DMS79 (cell line): Measurements from ENCODE around the gene USP9X.
"Not testable (repeated sequence)": the region's sequence is repeated elsewhere in the genome, so short reads cannot be mapped to it uniquely, and the experiment has no call there.

ENCODE experiments used
- DNase-seq: peaks from one replicate; lab custom pipeline; 2025; lab: John Stamatoyannopoulos, UW

The USP9X gene

DNA sequence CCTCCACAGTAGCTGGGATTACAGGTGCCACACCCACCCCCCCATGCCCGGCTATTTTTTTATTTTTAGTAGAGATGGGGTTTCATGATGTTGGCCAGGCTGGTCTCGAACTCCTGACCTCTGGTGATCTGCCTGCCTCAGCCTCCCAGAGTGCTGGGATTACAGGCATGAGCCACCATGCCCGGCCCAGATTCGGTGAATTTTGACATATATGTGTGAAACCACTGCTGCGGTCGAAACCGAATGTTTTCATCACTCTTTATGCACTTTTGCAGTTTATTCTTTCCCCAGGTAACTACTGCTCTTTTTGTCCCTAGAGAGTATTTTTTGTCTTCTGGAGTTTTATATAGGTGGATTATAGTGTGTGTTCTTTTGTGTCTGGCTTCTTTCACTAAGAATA lies 101.7 kb downstream of the USP9X start:
- not testable (repeated sequence) for DNase-seq

DNA sequence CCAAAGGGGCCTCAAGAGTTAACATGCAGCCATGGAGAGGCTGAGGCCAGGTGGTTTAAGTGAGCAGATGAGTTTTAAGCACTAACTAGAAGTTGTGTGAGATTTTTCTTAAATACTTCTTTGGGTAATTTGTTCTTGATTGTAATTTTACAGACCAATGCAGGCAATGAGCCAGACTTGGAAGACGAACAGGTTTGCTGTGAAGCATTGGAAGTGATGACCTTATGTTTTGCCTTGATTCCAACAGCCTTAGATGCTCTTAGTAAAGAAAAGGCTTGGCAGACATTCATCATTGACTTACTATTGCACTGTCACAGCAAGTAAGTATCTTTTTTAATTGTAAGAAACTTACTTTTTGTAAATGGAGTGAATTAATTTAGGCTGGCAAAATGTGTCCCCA lies 103.9 kb downstream of the USP9X start:
- DNase-seq, result no peak

DNA sequence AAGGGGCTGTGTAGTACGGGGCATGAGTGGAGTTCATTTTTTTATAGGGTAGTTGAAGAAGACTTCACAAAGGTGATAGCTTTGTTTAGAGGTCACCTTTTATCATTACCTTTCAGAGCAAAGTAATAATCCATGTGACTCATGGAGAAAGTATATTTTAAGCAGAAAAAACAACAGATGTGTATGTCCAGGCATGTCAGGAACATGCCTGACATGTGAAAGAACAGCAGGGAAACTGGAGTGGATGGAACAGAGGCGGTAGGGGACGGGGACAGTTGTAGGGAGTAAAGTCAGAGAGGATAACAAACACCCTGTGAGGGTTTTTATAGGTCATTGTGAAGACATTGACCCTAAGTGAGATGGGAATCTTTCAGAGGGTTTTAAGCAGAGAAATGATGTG lies 107.6 kb downstream of the USP9X start:
- no peak for DNase-seq

DNA sequence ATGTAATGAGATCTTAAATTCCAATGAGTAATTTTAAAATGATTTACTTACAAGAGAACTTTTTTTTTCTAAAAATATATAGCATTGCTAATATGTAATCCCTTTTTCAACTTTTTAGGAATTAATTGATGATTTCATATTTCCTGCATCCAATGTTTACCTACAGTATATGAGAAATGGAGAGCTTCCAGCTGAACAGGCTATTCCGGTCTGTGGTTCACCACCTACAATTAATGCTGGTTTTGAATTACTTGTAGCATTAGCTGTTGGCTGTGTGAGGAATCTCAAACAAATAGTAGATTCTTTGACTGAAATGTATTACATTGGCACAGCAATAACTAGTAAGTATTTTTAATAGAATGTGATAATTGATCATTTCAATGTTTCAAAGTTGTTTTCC lies 113.2 kb downstream of the USP9X start:
- DNase-seq, result no peak

DNA sequence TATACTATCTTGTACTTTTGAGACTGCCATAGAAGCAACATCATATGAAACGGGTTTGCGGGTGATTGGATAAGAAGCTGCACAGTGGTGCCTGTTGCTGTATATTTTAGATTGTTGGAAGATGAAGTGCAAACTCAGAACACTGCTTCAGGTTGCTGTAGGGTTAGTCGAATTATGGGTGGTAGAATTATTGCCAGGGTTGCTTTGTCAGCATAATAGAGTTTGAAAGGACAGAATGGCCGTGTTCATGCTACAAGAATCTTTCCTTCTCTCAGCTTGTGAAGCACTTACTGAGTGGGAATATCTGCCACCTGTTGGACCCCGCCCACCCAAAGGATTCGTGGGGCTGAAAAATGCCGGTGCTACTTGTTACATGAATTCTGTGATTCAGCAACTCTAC lies 115.5 kb downstream of the USP9X start:
- DNase-seq, result no peak

DNA sequence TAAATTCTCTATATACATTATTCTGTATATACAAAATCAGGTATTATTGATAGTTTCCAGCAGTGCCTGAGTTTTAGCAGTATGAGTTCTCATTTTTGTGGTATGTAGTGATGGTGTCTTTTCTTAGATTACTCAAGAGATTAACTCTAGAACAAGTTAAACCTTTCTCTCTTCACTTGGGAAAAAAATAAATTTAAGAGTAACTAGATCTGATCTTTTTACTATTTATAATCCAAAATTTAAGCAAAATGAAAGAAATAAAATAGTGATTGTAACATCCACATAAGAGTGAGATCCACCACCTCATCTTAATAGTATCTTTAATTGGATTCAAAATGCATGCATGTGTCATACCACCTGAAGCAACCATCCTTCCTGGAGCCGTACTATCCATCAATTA lies 124.6 kb downstream of the USP9X start:
- no peak for DNase-seq

DNA sequence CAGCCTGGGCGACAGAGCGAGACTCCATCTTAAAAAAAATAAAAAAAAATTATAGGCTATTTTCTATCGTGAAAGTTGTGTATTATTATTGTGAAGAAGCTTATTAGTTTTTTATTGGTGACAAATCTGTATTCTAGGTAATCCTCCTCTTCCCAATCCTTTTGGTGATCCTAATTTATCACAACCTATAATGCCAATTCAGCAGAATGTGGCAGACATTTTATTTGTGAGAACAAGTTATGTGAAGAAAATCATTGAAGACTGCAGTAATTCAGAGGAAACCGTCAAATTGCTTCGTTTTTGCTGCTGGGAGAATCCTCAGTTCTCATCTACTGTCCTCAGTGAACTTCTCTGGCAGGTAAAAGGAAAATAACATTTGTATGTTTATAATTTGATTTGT lies 139.4 kb downstream of the USP9X start:
- DNase-seq, result no peak

DNA sequence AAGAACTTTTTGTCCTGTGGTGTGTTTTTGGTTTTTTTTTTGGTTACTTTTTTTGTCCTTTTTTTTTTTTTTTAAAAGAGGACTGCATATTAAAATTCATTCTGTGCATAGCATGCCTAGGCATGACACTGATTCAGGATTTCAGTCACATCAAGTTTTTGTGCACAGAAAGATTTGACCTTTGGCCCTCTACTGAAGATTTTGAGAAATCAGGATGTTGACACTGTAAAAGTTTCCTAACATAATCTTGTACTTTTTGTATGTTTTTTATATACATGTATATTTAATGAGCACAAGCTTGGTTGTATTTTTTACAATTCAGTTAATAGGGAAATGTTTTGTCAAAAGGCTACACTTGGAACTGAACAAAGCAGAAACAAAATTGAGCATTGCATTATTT lies 148.7 kb downstream of the USP9X start:
- no peak for DNase-seq

DNA sequence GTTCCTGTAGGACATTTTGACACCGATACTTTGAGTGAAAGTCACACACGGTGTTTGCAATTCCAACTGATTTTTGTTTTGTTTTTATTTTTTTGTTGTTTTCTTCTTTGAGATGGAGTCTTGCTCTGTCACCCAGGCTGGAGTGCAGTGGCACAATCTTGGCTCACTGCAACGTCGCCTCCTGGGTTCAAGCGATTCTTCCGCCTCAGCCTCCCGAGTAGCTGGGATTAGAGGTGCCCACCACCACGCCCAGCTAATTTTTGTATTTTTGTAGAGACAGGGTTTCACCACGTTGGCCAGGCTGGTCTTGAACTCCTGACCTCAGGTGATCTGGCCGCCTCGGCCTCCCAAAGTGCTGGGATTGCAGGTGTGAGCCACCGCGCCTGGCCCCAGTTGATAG lies 149.2 kb downstream of the USP9X start:
- not testable (repeated sequence) for DNase-seq

DNA sequence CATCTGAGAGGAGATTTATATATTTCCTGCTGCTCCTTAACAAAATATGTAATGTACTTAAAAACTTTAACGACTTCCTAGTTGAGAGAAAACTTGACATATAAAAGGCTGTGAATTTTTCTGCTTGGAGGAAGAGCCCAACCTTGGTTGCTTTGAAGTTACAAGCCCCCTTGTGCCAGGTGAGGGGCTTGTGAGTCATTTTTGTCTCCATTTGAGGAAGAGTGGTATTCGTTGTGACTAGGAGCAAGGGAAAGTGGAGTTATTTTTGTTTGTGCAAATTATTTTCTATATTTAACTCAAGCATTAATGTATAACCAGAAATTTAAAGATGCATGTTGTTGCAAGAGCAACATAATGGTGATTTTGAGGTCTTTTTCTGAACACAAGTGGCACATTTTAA lies 149.7 kb downstream of the USP9X start:
- no peak for DNase-seq

DNA sequence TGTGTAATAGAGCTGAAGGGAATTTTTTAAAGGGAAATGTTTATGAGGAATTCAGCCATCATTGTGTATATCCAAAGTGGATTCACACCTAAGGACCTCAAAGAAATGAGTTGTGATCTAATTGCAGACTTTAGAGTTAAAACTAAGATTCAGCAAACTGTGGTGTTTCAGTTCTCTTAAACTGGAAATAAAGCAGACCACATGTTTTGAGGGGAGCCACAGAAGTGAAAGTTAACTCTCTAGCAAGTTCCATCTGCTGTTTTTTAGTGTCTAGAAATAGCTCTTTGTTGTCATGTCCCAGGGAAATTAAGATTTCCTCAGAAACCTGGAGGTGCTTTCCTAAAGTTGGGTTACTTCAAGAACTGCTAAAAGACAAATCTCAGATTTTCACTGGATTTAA lies 151.4 kb downstream of the USP9X start:
- DNase-seq, result no peak

DNA sequence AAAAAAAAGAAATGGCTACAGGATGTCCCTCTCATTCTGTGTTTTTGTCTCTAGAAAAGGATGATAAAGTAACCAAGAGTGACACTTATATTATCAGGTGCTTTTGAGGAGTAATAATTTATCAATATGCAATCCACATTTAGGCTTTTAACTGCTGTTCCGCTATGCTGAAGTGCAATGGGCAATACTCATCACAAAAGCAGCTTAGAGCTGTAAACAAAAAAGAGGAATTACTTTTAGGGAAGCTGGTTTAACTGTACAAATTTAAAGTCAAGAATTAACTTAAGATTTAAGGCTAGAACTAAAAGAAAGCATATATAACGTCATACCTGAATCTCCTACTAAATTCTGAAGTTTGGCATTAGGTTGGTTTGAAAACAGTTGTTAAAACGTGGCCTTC lies 155.3 kb downstream of the USP9X start:
- no peak for DNase-seq

DNA sequence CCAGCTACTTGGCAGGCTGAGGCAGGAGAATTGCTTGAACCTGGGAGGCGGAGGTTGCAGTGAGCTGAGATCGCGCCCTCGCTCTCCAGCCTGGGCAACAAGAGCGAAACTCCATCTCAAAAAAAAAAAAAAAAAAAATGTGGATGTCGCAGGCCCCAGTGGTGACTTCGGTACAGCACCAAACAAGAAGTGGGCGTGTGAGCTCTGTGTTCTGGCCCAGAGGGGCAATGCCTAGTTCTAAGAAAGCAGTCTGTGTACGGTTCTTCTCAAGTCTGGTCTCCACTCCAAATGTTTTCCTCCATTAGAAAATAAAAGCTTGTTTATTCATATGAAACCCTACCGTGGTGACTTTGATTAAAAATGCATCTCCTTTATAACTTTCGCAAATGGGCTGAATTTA lies 156.7 kb downstream of the USP9X start:
- no peak for DNase-seq

DNA sequence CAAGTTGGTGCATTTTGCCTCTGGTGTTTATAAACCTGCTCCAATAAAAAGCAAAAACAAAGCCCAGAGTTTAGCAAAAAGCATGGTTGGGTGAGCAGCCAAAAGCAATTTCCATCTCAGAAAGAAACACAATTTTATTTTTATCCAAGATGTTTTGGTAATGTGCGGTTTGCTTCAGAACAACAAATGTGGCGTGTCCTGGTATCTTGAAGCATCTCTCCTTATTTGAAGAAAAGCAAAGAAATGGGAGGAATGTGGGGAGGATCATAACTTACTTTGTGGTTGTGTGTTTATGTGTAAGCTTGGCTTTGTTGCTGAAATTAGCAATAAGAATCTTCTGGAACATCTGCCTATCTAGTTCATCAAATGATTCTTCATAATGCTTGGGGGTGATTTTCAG lies 160.4 kb downstream of the USP9X start:
- no peak for DNase-seq

DNA sequence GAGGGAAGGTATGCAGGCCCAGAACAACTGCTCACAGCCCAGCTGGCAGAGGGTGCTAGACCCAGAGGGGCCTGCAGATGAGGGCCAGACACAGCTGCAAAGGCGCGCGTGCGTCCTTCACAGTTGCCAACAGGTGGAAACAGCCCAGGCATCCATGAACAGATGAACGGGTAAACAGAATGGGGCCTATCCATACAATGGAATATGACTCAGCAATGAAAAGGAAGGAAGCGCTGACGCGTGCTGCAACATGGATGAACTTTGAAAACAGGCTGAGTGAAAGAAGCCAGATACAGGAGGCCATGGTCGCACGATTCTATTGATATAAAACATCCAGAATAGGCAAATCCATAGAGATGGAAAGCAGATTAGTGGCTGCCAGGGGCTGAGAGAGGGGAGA lies 165.6 kb downstream of the USP9X start:
- DNase-seq, result no peak

DNA sequence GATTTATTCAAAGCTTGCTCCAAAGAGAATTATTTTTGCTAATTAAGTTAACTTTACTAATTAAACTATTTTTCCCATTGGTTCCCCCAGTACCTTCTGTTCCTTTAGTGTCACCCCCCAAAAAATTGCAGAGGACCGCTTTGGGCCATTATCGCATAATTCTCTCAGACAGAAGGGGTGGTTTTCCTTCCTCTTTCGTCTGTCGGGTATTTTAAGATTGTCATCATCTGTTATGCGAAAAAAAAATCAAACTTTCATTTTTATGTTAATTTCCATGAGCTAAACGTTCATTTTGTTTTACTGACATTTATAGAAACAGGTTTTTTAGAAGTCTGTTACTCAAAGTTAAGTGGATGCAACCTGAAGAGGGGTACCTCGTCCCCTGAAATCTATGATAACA lies 172.6 kb downstream of the USP9X start:
- DNase-seq, result no peak

DNA sequence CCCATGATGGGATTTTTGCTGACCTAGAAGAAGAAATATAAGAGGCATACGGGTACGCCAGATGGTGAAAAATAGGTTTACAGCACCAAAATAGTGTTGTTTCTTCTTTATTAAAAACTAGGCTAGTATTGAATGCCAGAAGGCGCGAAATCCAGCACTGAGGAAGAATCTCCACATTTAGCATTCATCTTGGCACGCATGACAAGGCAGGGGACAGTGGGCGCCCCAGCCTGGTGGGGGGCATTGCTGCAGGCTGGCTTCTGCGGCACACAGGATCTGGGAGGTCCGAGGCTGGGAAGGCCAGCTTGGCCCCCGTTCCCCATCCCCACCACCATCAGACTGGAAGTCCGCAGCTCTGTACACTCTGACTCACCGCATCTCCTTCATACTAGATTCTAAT lies 173.0 kb downstream of the USP9X start:
- no peak for DNase-seq

DNA sequence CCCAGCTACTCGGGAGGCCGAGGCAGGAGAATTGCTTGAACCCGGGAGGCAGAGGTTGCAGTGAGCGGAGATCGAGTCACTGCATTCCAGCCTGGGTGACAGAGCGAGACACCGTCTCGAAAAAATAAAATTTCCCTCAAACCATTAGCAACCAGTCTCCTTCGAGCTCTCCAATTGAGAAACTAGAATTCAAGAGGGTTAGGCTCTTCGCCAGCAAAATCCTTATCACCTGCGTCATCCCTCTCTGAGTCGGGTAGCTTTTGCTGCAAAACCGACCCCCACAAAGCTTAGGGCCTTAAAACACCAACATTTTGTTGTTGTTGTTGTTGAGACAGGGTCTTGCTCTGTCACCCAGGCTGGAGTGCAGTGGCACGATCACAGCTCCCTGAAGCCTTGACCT lies 173.6 kb downstream of the USP9X start:
- DNase-seq, result no peak

DNA sequence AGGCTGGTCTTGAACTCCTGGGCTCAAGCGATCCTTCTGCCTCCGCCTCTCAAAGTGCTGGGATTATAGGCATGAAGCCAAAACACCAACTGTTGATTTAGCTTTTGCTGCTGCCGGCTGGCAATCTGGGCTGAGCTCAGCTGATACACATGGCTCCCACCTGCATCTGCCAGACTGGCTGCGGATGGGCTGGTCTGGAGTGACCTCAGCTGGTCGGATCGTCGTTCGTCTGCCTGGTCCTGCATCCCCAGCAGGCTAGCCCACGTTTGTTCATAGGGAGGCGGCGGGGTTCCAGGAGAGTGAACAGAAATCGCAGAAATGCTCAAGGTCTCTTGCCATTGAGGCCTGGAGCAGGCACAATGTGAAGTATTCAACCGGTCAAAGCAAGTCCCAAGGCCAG lies 174.3 kb downstream of the USP9X start:
- DNase-seq, result no peak

DNA sequence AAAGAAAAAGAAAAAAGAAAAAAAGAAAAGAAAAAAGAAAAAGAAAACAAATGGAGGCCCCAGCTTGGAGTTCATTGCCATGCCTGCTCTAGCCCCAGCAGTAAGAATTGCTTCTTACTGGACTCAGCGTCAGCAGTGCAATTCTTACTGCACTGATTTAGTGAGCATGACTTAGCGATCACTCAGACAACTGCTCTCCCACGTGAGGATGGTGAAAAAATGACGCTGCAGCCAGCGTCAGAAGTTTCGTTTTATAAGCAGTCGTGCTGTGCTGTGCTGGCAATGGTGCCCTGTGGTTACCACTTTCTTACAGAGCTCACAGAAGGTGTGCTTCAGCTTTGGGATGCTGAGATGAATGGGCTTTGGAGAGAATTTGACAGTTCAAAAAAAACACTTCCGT lies 180.4 kb downstream of the USP9X start:
- no peak for DNase-seq

DNA sequence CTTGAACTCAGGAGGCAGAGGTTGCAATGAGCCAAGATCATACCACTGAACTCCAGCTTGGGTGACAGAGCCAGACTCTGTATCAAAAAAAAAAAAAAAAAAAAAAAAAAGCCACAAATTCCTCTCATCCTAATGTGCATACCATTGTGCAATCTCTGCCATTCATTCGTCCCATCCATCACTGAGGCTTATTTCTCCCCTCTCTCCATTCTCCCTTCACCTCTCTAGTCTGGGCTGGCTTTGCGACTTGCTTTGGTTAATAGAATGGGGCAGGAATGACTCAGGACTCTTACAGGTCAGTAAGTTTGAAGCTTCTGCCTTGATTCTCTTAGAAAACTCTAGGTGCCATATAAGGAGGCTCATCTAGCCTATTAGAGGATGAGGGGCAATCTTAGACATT lies 188.4 kb downstream of the USP9X start:
- no peak for DNase-seq

DNA sequence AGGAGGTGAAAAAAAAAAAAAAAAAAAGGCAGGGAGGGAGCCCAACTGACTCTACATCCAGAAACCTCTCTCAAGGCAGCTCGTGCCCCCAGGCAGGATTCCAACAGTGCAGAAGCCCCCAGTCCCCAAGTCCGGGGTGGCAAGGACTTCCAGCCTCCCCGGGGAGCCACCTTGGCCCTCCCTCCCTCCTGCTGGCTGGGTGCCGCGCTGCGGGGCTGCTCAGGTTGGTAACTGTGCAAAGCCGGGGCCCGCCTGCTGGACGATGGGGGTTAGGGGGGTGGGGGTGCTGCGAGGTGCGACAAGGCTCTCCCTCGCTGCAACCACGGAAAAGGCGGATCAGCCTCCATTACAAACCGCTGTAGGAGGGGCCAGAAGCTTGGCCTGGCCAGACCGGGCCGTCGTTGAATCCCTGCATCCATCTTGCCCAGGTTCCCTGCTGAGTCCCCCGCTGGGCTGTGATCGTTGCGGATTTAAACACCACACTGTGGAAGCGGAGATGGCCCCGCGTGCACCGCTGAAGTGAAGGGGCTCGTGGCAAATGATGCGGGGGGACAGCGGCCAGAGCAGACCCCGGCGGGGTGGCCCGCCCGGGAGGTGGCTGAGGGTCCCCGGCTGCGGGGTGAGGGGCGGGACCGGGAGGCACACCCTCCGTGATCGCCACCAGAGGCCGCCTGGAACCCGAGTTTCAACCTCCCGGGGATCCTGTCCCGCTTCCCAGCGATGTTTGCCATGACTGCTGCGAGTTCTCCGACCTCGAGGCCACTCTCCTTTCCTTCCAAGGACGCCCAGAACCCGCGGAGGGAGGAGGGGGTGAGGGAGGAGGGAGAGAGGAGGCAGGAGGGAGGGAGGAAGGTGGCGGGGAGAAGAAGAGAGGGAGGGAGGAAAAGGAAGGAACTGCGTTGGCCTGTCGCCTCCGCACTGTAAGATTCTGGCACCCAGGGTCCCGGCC lies 190.7 kb downstream of the USP9X start:
- peak; percentile 44 for DNase-seq

DNA sequence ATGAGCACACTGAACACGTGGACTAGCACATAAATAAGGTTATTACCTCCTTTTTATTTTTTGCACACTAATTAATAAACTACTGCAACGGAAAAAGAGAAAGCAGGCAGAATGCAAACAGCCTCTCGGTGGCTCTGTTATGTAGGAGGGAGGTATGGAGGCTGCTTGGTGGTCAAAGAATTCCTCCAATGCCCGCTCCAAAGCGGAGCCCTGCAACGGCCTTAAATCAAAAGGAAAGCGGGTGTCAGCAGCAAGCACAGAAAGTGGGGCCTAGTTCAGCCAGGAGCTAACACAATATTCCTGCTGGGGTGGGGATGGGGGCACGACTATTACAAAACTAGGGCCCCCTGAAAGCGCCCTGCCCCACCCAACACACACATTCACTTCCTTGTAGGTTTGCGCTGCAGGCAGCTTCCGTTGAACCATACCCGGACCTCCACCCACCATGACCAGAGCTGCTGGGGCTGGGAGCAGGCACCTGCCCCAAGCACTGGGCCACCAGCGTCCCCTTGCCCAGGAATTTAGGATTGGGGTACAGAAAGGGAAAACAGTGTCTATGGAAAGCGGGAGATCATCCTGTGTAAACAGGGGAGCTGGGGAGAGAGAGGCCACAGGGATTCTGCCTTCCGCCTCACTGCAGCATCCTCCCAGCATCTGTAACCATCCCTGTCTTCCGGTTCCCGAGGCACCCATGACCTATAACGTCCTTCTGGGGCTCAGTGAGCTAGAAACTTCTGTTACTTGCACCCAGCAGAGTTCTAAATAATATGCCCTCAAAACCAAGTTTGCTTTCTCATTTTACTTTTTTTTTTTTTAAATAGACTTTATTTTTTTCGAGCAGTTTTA lies 191.6 kb downstream of the USP9X start:
- no peak for DNase-seq
